Endothelial cell of umbilical vein (primary cell): ENCODE measurements around the gene JARID2. TPM values are rescaled to one million over a fixed set of nuclear protein-coding genes. Genes with fewer than 3 reads are reported as not detected.

Source experiments
- BruUV-seq: library from RNA; stranded (reverse); fragments of 400-500 nt; replicated peaks from 2 replicates; lab custom pipeline; 2021; lab: Mats Ljungman, UMichigan
- CTCF ChIA-PET: fragments of 300-600, 350-600 bp; sonication (Branson Sonifier 250); formaldehyde crosslinking; loops from one replicate; lab custom pipeline; 2021; ENCODE audit warnings: antibody characterized with exemption, inconsistent platforms; lab: Charles Lee
- POLR2A ChIA-PET: fragments of 300-600, 350-600 bp; sonication (Branson Sonifier 250); formaldehyde crosslinking; loops from one replicate; lab custom pipeline; 2021; ENCODE audit warnings: antibody characterized with exemption, inconsistent platforms; lab: Charles Lee
- DNase-seq: peaks from one replicate; pipeline ENCODE4 v3.0.0-alpha.2; 2011; ENCODE audit warnings: low read depth, low spot score
- FAIRE-seq: peaks from 2 replicates; lab custom pipeline; 2011; peaks lifted over from hg19 to GRCh38; lab: Jason Lieb, UNC
- H2AFZ ChIP-seq: 2 replicates; pipeline ENCODE4 v1.6.0; 2012; ENCODE audit warnings: low read depth, low read length, control low read depth, inconsistent platforms
- H3K27ac ChIP-seq: 2 replicates; pipeline ENCODE4 v1.5.1; 2011; ENCODE audit warnings: low read depth, mild to moderate bottlenecking, control low read depth, low read length, moderate library complexity; ENCODE audit not compliant: insufficient read depth
- H3K27me3 ChIP-seq, 2 experiments: 2 replicates each; pipeline versions ENCODE4 v1.6.0 to v1.6.1; 2011; ENCODE audit warnings: low read length in 2 of 2, mixed read lengths in 1 of 2; ENCODE audit not compliant: control insufficient read depth in 2 of 2, insufficient read depth in 2 of 2
- H3K36me3 ChIP-seq, 2 experiments: 2 replicates in 1 of 2; 3 replicates in 1 of 2; pipeline ENCODE4 v1.5.1; 2011; ENCODE audit warnings: low read length in 2 of 2, mild to moderate bottlenecking in 1 of 2, moderate library complexity in 1 of 2; ENCODE audit not compliant: control insufficient read depth in 2 of 2, insufficient read depth in 2 of 2; ENCODE audit errors: extremely low read depth in 1 of 2
- H3K4me1 ChIP-seq: 3 replicates; pipeline ENCODE4 v1.5.1; 2011; ENCODE audit warnings: mild to moderate bottlenecking, low read length; ENCODE audit not compliant: control insufficient read depth, insufficient read depth; ENCODE audit errors: extremely low read depth
- H3K4me2 ChIP-seq: 2 replicates; pipeline ENCODE4 v1.6.1; 2011; ENCODE audit warnings: low read length, control low read depth, mixed read lengths; ENCODE audit not compliant: insufficient read depth
- H3K4me3 ChIP-seq, 3 experiments: fragments of 200-600 bp in 1 of 3; sonication (generic), shearing (Covaris generic) in 1 of 3; replicated peaks in 1 of 3; 2 replicates each; pipeline ENCODE4 v1.5.1; 2011 to 2016; ENCODE audit warnings: control low read depth in 3 of 3, low read length in 3 of 3, mild to moderate bottlenecking in 2 of 3, inconsistent platforms in 1 of 3, low read depth in 1 of 3, moderate library complexity in 1 of 3; ENCODE audit not compliant: insufficient read depth in 1 of 3
- H3K79me2 ChIP-seq: 2 replicates; pipeline ENCODE4 v1.6.0; 2012; ENCODE audit warnings: low read length, inconsistent platforms; ENCODE audit not compliant: control insufficient read depth, insufficient read depth
- H3K9ac ChIP-seq: replicated peaks from 2 replicates; pipeline ENCODE3; 2011; ENCODE audit warnings: low read length, control low read depth; ENCODE audit not compliant: insufficient read depth; ENCODE audit errors: extremely low read depth
- H3K9me1 ChIP-seq: replicated peaks from 3 replicates; pipeline ENCODE4 v1.6.0; 2011; ENCODE audit warnings: mild to moderate bottlenecking, low read length; ENCODE audit not compliant: control insufficient read depth, insufficient read depth; ENCODE audit errors: extremely low read depth
- H3K9me3 ChIP-seq: replicated peaks from 2 replicates; pipeline ENCODE4 v1.5.1; 2012; ENCODE audit warnings: low read length, inconsistent platforms; ENCODE audit not compliant: control insufficient read depth, insufficient read depth
- H4K20me1 ChIP-seq: replicated peaks from 2 replicates; pipeline ENCODE3; 2011; ENCODE audit warnings: mild to moderate bottlenecking, low read length; ENCODE audit not compliant: control insufficient read depth, insufficient read depth; ENCODE audit errors: extremely low read depth
- CTCF ChIP-seq, 2 donors: IDR thresholded peaks; 1 replicate in 1 of 2; 2 replicates in 1 of 2; pipeline ENCODE4 v1.5.1; 2011; ENCODE audit warnings: low read length in 2 of 2, mild to moderate bottlenecking in 2 of 2, moderate library complexity in 2 of 2, control low read depth in 1 of 2, inconsistent platforms in 1 of 2, low read depth in 1 of 2; ENCODE audit not compliant: insufficient read depth in 1 of 2; ENCODE audit errors: extremely low read depth in 1 of 2
- EZH2 ChIP-seq: IDR thresholded peaks from 2 replicates; pipeline ENCODE4 v1.6.1; 2012; ENCODE audit warnings: borderline replicate concordance, low read depth, mild to moderate bottlenecking, moderate library complexity, low read length, inconsistent platforms; ENCODE audit not compliant: severe bottlenecking
- FOS ChIP-seq: IDR thresholded peaks from 2 replicates; pipeline ENCODE4 v1.6.1; 2011; ENCODE audit warnings: mild to moderate bottlenecking, low read length, moderate library complexity, borderline replicate concordance; ENCODE audit not compliant: insufficient read depth
- GATA2 ChIP-seq: IDR thresholded peaks from 2 replicates; pipeline ENCODE4 v1.7.0; 2011; ENCODE audit warnings: low read depth, mild to moderate bottlenecking, moderate library complexity, mixed read lengths, low read length; ENCODE audit not compliant: insufficient read length, insufficient read depth
- JUN ChIP-seq: IDR thresholded peaks from 2 replicates; pipeline ENCODE4 v1.6.1; 2011; ENCODE audit warnings: borderline replicate concordance, low read depth; ENCODE audit not compliant: insufficient read length, insufficient read depth
- MAX ChIP-seq: IDR thresholded peaks from 2 replicates; pipeline ENCODE4 v1.6.1; 2011; ENCODE audit not compliant: insufficient read depth, insufficient read length
- MYC ChIP-seq: IDR thresholded peaks from one replicate; pipeline ENCODE4 v1.6.1; 2011; ENCODE audit warnings: mild to moderate bottlenecking, low read depth, low read length
- POLR2A ChIP-seq: IDR thresholded peaks from 2 replicates; pipeline ENCODE4 v1.6.1; 2012; ENCODE audit warnings: low read depth, mild to moderate bottlenecking, control low read depth, low read length
- POLR2AphosphoS5 ChIP-seq: IDR thresholded peaks from 2 replicates; pipeline ENCODE4 v1.6.1; 2012; ENCODE audit warnings: low read depth, mild to moderate bottlenecking, control low read depth, low read length, moderate library complexity; ENCODE audit not compliant: insufficient read depth
- dilution Hi-C: fragments of 300-500 bp; cut with MboI; formaldehyde crosslinking; loops from one replicate; pipeline ENCODE4 v1.15.0; 2019; ENCODE audit warnings: low sequenced_read_pairs; ENCODE audit not compliant: extremely low pct_ligation_motif_present
- intact Hi-C: fragments of 100-400 bp; cut with micrococcal nuclease; formaldehyde crosslinking; loops from one replicate; pipeline ENCODE4 v1.10.0; 2022
- polyA plus RNA-seq, 4 experiments: library from polyadenylated mRNA; depleted of rRNA in 3 of 4; stranded (reverse) in 3 of 4; unstranded in 1 of 4; fragments of >200 nt; gene quantifications; 2 replicates each; pipeline versions ENCODE4 v1.2.1 to v1.2.3, GENCODE V29; 2011 to 2012; ENCODE audit warnings: missing spikeins in 1 of 4
- total RNA-seq: library from RNA; stranded (reverse); gene quantifications from 2 replicates; pipeline ENCODE4 v1.2.3, GENCODE V29; 2021

The JARID2 gene
- total and polyA plus RNA-seq, 2 donors (not counting 3 experiments of a cell fraction or from before 2014, with no cell fraction given) = 2.9 to 10.6 TPM

GRCh38 chr6:15352220-15352619 is 106.4 kb downstream of the JARID2 start:
- ChIA-PET POLR2A (interaction anchor here (0.7 kb wide), 1 partner anchor 56 kb away, joined by 3 read pairs; no protein-coding TSS in a partner anchor), CTCF (interaction anchor here (1.2 to 1.3 kb wide), 2 partner anchors 20 to 34 kb away, joined by 3 read pairs; no protein-coding TSS in a partner anchor)
- Histone ChIP-seq H3K9me3 (no peaks in the 10 kb centered on the region), H3K36me3 (no peaks in the 10 kb centered on the region), H3K4me3 (no peak overlapping the region), H3K4me1 (peaks cover 5% of the 10 kb centered on the region), H3K27me3 (no peaks in the 10 kb centered on the region), H3K79me2 (no peaks in the 10 kb centered on the region), H2AFZ (no peak overlapping the region), H3K9ac (no peak overlapping the region), H3K27ac (no peak overlapping the region), H3K9me1 (no peaks in the 10 kb centered on the region), H4K20me1 (peaks cover under 1% of the 10 kb centered on the region), H3K4me2 (no peak overlapping the region)
- dilution Hi-C loops = no loop called here
- intact Hi-C loops = no loop called here
- BruUV-seq = no TSS peak
- DNase-seq (no peak), FAIRE-seq (no peak)
- TF ChIP-seq MAX (no peak), POLR2AphosphoS5 (no peak), POLR2A (no peak), FOS (no peak), GATA2 (no peak), EZH2 (no peak), MYC (no peak), CTCF (IDR thresholded peaks at IDR 0.05; ENCODE audit: extremely low read depth in 1 of 2, insufficient read depth in 1 of 2, low read depth in 1 of 2, low read length in 2 of 2) (no peak), JUN (no peak)
